ENCODE results near the gene UBE4A. TPM values are rescaled to one million over a fixed set of nuclear protein-coding genes. Genes with fewer than 3 reads are reported as not detected.

The UBE4A gene
- polyA plus RNA-seq, 1 donor (not counting 4 experiments of a cell fraction or from before 2014, with no cell fraction given) = 19.5 TPM

DNA sequence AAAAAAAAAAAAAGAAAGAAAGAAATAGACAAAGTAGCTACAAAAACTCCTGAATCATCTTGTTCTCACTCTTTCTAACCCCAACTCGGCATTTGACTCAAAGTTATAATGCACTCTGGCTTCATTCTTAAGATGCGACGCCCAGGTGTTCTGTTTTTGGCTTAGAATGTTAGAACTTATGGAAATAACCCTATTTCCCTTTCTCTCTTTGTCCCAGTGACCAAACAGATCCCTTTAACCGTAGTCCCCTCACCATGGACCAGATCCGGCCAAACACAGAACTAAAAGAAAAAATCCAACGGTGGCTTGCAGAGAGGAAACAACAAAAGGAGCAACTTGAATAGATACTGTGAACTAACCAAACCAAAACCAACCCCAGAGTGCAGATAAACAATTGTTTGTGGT lies 36.7 kb downstream of the UBE4A start:
- Histone ChIP-seq H4K20me1 (ENCODE audit: control insufficient read depth, extremely low read depth, insufficient read depth, low read length) (no peaks in the 10 kb centered on the region), H3K27me3 (ENCODE audit: control insufficient read depth, extremely low read depth, insufficient read depth, low read length) (no peaks in the 10 kb centered on the region), H3K36me3 (ENCODE audit: control insufficient read depth in 2 of 2, extremely low read depth in 1 of 2, insufficient read depth in 2 of 2, low read length in 2 of 2) (peaks cover 13 to 14% of the 10 kb centered on the region in 2 experiments), H3K4me3 (ENCODE audit: control insufficient read depth in 2 of 3, extremely low read depth in 1 of 3, insufficient read depth in 2 of 3, low read depth in 1 of 3, low read length in 3 of 3) (no peak overlapping the region), H3K27ac (ENCODE audit: control insufficient read depth, insufficient read depth, low read length) (no peak overlapping the region), H3K79me2 (ENCODE audit: control insufficient read depth, insufficient read depth, low read length) (no peaks in the 10 kb centered on the region), H3K4me2 (ENCODE audit: control insufficient read depth, extremely low read depth, insufficient read depth, low read depth, low read length) (no peak overlapping the region), H3K4me1 (ENCODE audit: control insufficient read depth, extremely low read depth, insufficient read depth, low read length) (no peaks in the 10 kb centered on the region), H3K9me1 (ENCODE audit: control insufficient read depth, extremely low read depth, insufficient read depth, low read length) (no peaks in the 10 kb centered on the region), H3K9me3 (ENCODE audit: control insufficient read depth, low read depth, low read length) (no peaks in the 10 kb centered on the region), H3K9ac (ENCODE audit: control insufficient read depth, extremely low read depth, insufficient read depth, low read length) (no peak overlapping the region), H2AFZ (ENCODE audit: control insufficient read depth, low read length) (no peak overlapping the region)
- no peak for FAIRE-seq
- TF ChIP-seq, protein P1, sequence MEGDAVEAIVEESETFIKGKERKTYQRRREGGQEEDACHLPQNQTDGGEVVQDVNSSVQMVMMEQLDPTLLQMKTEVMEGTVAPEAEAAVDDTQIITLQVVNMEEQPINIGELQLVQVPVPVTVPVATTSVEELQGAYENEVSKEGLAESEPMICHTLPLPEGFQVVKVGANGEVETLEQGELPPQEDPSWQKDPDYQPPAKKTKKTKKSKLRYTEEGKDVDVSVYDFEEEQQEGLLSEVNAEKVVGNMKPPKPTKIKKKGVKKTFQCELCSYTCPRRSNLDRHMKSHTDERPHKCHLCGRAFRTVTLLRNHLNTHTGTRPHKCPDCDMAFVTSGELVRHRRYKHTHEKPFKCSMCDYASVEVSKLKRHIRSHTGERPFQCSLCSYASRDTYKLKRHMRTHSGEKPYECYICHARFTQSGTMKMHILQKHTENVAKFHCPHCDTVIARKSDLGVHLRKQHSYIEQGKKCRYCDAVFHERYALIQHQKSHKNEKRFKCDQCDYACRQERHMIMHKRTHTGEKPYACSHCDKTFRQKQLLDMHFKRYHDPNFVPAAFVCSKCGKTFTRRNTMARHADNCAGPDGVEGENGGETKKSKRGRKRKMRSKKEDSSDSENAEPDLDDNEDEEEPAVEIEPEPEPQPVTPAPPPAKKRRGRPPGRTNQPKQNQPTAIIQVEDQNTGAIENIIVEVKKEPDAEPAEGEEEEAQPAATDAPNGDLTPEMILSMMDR (optimal IDR thresholded peaks at IDR 0.05 in 1 of 3, IDR thresholded peaks at IDR 0.05 in 1 of 3, conservative IDR thresholded peaks at IDR 0.05 in 1 of 3; ENCODE audit: extremely low read depth in 1 of 3, insufficient read depth in 2 of 3, low read length in 3 of 3) = no peak
- no peak for TF ChIP-seq EZH2 (IDR thresholded peaks at IDR 0.05; ENCODE audit: low read length)
- no peak for DNase-seq (ENCODE audit: low read depth, low spot score)
- dilution Hi-C loops (cut with MboI; ENCODE audit: extremely low pct_ligation_motif_present, low sequenced_read_pairs) = no loop called here

DNA sequence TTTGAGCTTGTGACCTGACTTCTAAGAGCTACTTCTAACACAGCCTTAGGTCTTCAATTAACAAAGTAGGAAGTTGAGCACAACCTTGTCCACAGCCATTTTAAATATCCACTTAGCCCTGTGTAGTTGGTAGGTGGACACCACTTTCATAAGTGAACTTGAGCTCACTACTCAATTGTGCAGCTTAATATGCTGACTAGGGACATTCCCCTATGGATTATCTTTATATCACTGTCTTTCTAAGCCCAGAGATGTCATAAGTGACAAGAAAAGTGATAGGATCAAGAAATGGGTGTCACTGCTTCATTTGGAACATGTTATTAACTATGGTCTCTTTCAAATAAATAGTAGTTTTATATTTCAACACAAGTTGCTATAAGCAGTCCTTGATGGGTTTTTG lies 38.0 kb downstream of the UBE4A start:
- Histone ChIP-seq H2AFZ (ENCODE audit: control insufficient read depth, low read length) (no peak overlapping the region), H3K9me3 (ENCODE audit: control insufficient read depth, low read depth, low read length) (no peaks in the 10 kb centered on the region), H3K4me1 (ENCODE audit: control insufficient read depth, extremely low read depth, insufficient read depth, low read length) (no peaks in the 10 kb centered on the region), H3K36me3 (ENCODE audit: control insufficient read depth in 2 of 2, extremely low read depth in 1 of 2, insufficient read depth in 2 of 2, low read length in 2 of 2) (peaks cover 11 to 13% of the 10 kb centered on the region in 2 experiments), H3K79me2 (ENCODE audit: control insufficient read depth, insufficient read depth, low read length) (peaks cover 11% of the 10 kb centered on the region), H3K9ac (ENCODE audit: control insufficient read depth, extremely low read depth, insufficient read depth, low read length) (no peak overlapping the region), H3K27ac (ENCODE audit: control insufficient read depth, insufficient read depth, low read length) (no peak overlapping the region), H3K4me2 (ENCODE audit: control insufficient read depth, extremely low read depth, insufficient read depth, low read depth, low read length) (no peak overlapping the region), H3K9me1 (ENCODE audit: control insufficient read depth, extremely low read depth, insufficient read depth, low read length) (no peaks in the 10 kb centered on the region), H3K4me3 (ENCODE audit: control insufficient read depth in 2 of 3, extremely low read depth in 1 of 3, insufficient read depth in 2 of 3, low read depth in 1 of 3, low read length in 3 of 3) (no peak overlapping the region), H3K27me3 (ENCODE audit: control insufficient read depth, extremely low read depth, insufficient read depth, low read length) (no peaks in the 10 kb centered on the region), H4K20me1 (ENCODE audit: control insufficient read depth, extremely low read depth, insufficient read depth, low read length) (no peaks in the 10 kb centered on the region)
- dilution Hi-C loops (cut with MboI; ENCODE audit: extremely low pct_ligation_motif_present, low sequenced_read_pairs) = no loop called here
- TF ChIP-seq EZH2 (IDR thresholded peaks at IDR 0.05; ENCODE audit: low read length) = no peak
- FAIRE-seq (no peak), DNase-seq (ENCODE audit: low read depth, low spot score) (no peak)

Data from keratinocyte (primary cell).